Body of pancreas (tissue), 4 donors: ENCODE results near the gene NEO1. TPM values are rescaled to one million over a fixed set of nuclear protein-coding genes. Genes with fewer than 3 reads are reported as not detected.

ENCODE experiments used
- ATAC-seq: fragments of 150-250 bp; one replicate; pipeline ENCODE4 v1.9.1; 2016
- DNase-seq, 4 donors: peaks; one replicate each; pipeline ENCODE4 v3.0.0-alpha.2; 2019
- H3K27ac ChIP-seq, 4 donors: fragments of 200-600 bp; sonication (generic); 1 replicate in 3 of 4; 2 replicates in 1 of 4; pipeline versions ENCODE4 v1.5.1 to v1.6.1; 2016 to 2019; ENCODE audit warnings: mild to moderate bottlenecking in 1 of 4, mixed read lengths in 1 of 4, moderate library complexity in 1 of 4
- H3K27me3 ChIP-seq, 2 donors: fragments of 200-600 bp; sonication (generic); one replicate each; pipeline ENCODE4 v1.6.0; 2016; ENCODE audit warnings: mild to moderate bottlenecking in 1 of 2
- H3K36me3 ChIP-seq, 2 donors: fragments of 200-600 bp; sonication (generic); replicated peaks in 1 of 2; 2 replicates each; pipeline ENCODE4 v1.5.1; 2016; ENCODE audit warnings: low read depth in 2 of 2; ENCODE audit not compliant: insufficient read depth in 1 of 2
- H3K4me1 ChIP-seq: fragments of 200-600 bp; sonication (generic); one replicate; pipeline ENCODE4 v1.6.0; 2016
- H3K4me3 ChIP-seq, 2 donors: fragments of 200-600 bp; sonication (generic); 1 replicate in 1 of 2; 2 replicates in 1 of 2; pipeline ENCODE4 v1.5.1; 2016 to 2019
- H3K9me3 ChIP-seq, 3 donors: fragments of 200-600 bp; sonication (generic); 1 replicate in 2 of 3; 2 replicates in 1 of 3; pipeline ENCODE4 v1.5.1; 2016
- CTCF ChIP-seq, 7 experiments: fragments of 450-650 bp in 4 of 7; fragments of 200-600 bp in 3 of 7; sonication (generic) in 3 of 7; IDR thresholded peaks; one replicate each; pipeline ENCODE4 v1.5.1; 2016 to 2019; ENCODE audit warnings: antibody characterized with exemption in 7 of 7
- POLR2A ChIP-seq, 3 donors: fragments of 450-650 bp; IDR thresholded peaks; one replicate each; pipeline ENCODE4 v1.6.1; 2016; ENCODE audit warnings: antibody characterized with exemption in 3 of 3, mild to moderate bottlenecking in 2 of 3
- WGBS, 2 donors: methylation state at CpG; one replicate each; pipeline ENCODE4 v1.1.5; 2017; 5-methylcytosine and 5-hydroxymethylcytosine counted together
- intact Hi-C: fragments of 100-400 bp; cut with DNase I; formaldehyde crosslinking; loops from one replicate; pipeline ENCODE4 v1.15.1; 2023
- total RNA-seq, 2 donors: library from RNA; depleted of rRNA; stranded (reverse); fragments of >200 nt; gene quantifications; one replicate each; pipeline ENCODE4 v1.1.0, GENCODE V29; 2016

Gene NEO1
- total RNA-seq, 2 donors from 2014 or later: 18.2 to 29.7 TPM

GRCh38 chr15:73225358-73226015 is 173.2 kb downstream of the NEO1 start:
- TF ChIP-seq CTCF (IDR thresholded peaks at IDR 0.05) (no peak), POLR2A (IDR thresholded peaks at IDR 0.05) (no peak)
- Histone ChIP-seq H3K4me1 (no peaks in the 10 kb centered on the region), H3K27me3 (no peaks in the 10 kb centered on the region), H3K9me3 (no peaks in the 10 kb centered on the region), H3K27ac (no peak overlapping the region), H3K36me3 (no peaks in the 10 kb centered on the region), H3K4me3 (no peak overlapping the region)
- ATAC-seq: no peak
- 92 to 95% methylated on average over 11 to 13 of the region's 13 CpGs for WGBS, 2 donors
- DNase-seq: no peak
- intact Hi-C loops: no loop called here

GRCh38 chr15:73226093-73226814 is 174.0 kb downstream of the NEO1 start:
- ATAC-seq (no peak), DNase-seq (no peak)
- Histone ChIP-seq H3K4me3 (no peak overlapping the region), H3K27me3 (no peaks in the 10 kb centered on the region), H3K4me1 (no peaks in the 10 kb centered on the region), H3K9me3 (no peaks in the 10 kb centered on the region), H3K27ac (no peak overlapping the region), H3K36me3 (no peaks in the 10 kb centered on the region)
- intact Hi-C loops: no loop called here
- 87 to 93% methylated on average over 9 of the region's 9 CpGs for WGBS, 2 donors
- TF ChIP-seq CTCF (IDR thresholded peaks at IDR 0.05) (no peak), POLR2A (IDR thresholded peaks at IDR 0.05) (no peak)

- DNase-seq (no peak), ATAC-seq (no peak)
- Histone ChIP-seq H3K27me3 (no peaks in the 10 kb centered on the region), H3K36me3 (no peaks in the 10 kb centered on the region), H3K9me3 (no peaks in the 10 kb centered on the region), H3K4me3 (no peak overlapping the region), H3K27ac (no peak overlapping the region), H3K4me1 (no peaks in the 10 kb centered on the region)
- no peak for TF ChIP-seq CTCF (IDR thresholded peaks at IDR 0.05)
- no peak for TF ChIP-seq POLR2A (IDR thresholded peaks at IDR 0.05)
- intact Hi-C loops: no loop called here
- WGBS, 2 donors: 84 to 85% methylated on average over 6 of the region's 6 CpGs
These were observed 175.3 kb downstream of the NEO1 start for GRCh38 chr15:73227433-73228056.

GRCh38 chr15:73228128-73228646 is 175.9 kb downstream of the NEO1 start:
- ATAC-seq (no peak), DNase-seq (no peak)
- Histone ChIP-seq H3K27ac (no peak overlapping the region), H3K4me3 (no peak overlapping the region), H3K9me3 (no peaks in the 10 kb centered on the region), H3K27me3 (no peaks in the 10 kb centered on the region), H3K4me1 (no peaks in the 10 kb centered on the region), H3K36me3 (no peaks in the 10 kb centered on the region)
- 95 to 100% methylated on average over 1 of the region's 1 CpG for WGBS, 2 donors
- TF ChIP-seq POLR2A (IDR thresholded peaks at IDR 0.05) (no peak), CTCF (IDR thresholded peaks at IDR 0.05) (no peak)
- intact Hi-C loops: no loop called here
